GM18951 (cell line): ENCODE data around the gene GIGYF2.
"Not testable (repeated sequence)": the region's sequence is repeated elsewhere in the genome, so short reads cannot be mapped to it uniquely, and the experiment has no call there.

Source experiments
- POLR2A ChIP-seq: IDR thresholded peaks from 4 replicates; pipeline ENCODE4 v1.6.1; 2011; ENCODE audit warnings: mild to moderate bottlenecking; ENCODE audit not compliant: insufficient read length, insufficient read depth; ENCODE audit errors: extremely low read depth
- in situ Hi-C: fragments of 300-500 bp; cut with MboI; formaldehyde crosslinking; loops from one replicate; pipeline ENCODE4 v1.12.0; 2022; ENCODE audit warnings: low sequenced_read_pairs, mixed read lengths, inconsistent platforms; ENCODE audit not compliant: unreplicated experiment

The GIGYF2 gene

DNA sequence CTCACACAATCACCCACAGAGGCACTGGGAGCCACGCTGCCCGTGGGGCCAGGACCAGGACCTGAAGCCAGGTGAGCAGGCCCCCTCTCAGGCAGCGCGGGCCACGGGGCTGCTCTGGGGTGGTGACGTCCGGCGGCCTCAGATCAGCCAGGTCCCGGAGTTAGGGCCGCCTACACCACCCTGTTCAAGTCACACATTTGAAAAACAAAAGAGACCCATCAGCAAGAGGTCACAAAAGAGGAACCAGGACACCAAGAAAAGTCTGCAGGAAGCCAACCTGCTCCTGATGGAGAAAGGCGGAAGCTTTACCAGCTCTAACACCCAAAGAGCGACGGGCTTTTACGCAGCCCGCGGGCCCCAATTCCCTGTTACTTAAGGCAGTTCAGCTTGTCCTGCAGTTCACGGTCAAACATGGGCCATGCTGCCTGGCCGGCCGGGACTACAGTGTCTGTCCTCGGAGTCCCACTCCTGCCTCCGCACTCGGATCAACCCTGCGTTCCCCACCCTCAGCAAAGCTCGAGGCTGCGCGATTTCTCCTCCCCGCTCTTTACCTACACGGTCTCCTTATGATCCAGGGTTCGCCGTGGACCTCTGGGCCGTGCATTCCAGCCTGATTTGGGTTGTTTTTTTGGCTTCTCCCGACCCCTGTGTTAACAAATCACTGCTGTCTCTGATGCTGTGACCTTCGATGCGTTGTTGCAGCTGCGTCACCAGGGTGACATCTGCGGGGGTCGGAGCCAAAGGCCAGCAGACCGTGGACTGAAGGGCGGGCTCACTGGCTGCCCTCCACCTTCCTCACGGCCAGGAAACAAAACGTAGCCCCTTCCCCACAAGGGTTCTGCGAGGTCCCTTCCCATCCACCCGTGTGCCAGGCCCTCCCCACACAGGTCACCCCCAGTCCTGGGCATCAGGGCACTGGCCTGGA, 203.9 kb downstream of the GIGYF2 start:
- in situ Hi-C loops, result no loop called here
- TF ChIP-seq POLR2A, result no peak

DNA sequence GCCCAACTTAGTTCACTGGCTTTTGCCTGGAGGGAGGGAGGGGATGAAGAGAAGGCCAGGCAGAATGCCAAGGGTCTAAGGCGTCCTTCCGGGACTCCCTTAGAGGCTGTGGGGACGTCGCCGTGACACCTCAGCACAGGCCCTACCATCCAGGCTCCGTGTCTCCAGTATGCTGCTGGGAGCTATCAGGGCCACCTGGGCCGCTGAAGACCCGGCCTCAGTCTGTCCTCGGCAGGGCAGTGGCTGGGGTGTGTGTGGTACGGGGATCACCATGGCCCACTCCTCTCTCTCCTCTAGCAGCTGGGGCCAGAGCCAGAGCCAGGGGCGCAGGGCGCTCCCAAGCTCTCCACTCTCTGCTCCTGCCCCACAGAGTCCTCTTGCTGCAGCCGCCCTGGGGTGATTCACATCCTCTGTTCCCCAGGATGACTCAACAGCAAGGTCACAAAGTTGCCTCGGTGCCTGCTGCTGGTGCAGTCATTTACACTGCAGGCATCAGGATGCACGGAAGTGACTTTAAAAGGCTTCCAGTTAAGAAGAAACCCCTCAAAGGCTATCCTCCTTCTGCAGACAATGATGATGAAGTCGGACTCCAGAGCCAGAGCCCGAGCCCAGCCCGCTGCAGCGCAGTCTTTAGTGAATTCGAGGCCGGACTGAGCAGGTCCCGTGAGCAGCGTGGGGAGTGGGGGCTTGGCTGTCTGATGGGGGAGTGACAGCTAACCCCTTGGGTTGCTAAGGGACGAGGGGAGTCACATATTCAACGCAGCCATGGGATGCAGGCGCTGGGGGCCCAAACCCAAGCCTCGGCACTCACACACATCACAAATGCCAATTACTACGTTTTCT, 204.8 kb downstream of the GIGYF2 start:
- TF ChIP-seq POLR2A, result no peak
- in situ Hi-C loops, result no loop called here

DNA sequence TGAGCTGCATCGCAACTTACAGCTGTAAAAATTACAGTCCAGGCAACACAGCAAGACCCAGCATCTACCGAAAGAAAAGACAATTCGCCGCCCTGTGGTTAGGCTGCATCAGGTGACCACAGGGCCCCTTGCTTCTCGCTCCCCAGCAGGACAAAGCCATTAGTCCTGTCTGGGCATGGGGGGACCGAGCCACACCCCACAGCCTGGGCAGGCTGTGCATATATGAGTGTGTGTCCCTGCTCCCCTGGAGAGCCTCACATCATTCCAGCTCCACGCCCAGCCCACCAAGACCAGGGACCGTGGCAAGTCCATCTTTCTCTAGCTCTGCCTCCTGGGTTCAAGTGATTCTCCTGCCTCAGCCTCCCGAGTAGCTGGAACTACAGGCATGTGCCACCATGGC, 206.9 kb downstream of the GIGYF2 start:
- in situ Hi-C loops, result no loop called here
- no peak for TF ChIP-seq POLR2A

DNA sequence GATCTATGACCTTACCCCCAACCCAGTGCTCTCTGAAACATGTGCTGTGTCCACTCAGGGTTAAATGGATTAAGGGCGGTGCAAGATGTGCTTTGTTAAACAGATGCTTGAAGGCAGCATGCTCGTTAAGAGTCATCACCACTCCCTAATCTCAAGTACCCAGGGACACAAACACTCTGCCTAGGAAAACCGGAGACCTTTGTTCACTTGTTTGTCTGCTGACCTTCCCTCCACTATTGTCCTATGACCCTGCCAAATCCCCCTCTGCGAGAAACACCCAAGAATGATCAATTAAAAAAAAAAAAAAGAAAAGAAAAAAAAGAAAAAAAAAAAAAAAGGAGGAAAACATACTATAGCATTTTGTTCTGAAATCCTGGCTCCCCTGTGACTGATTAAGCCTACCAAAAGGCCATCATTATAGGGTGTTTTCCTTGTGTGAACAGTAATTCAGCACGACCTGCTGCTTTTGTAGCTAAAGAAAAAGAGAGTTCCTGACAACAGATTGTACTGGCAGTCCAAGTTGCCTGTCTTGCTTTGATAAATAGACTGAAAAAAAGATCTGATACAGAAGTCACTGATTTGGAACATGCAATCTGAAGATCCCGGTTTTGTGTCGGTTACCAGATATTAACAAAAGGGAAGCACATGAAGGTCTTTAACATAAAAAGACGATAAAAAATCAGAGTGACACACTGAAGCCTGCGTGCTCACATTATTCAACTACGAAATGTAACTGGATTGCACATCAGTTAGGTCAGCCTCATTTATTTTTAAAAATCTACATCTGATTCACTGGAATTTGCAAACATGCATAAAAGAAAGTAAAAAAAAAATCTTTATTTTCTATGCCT, 210.0 kb downstream of the GIGYF2 start:
- in situ Hi-C loops, result not testable (repeated sequence)

DNA sequence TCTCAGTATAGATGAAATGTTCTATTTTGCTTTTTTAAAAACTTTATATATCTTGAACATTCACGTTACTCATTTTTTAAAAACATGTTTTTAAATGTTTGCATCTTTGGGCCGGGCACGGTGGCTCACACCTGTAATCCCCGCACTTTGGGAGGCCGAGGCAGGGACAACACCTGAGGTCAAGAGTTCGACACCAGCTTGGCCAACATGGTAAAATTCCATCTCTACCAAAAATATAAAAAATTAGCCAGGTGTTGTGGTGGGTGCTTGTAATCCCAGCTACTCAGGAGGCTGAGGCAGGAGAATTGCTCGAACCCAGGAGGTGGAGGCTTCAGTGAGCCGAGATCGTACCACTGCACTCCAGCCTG, 210.6 kb downstream of the GIGYF2 start:
- in situ Hi-C loops, result not testable (repeated sequence)

GRCh38 chr2:232908695-232909094, 211.6 kb downstream of the GIGYF2 start:
- in situ Hi-C loops, result no loop called here
- no peak for TF ChIP-seq POLR2A
